ENCODE results near the gene WDR6. TPM values are rescaled to one million over a fixed set of nuclear protein-coding genes. Genes with fewer than 3 reads are reported as not detected.

The WDR6 gene
- total RNA-seq, 1 experiment from 2014 or later = 174 TPM

DNA sequence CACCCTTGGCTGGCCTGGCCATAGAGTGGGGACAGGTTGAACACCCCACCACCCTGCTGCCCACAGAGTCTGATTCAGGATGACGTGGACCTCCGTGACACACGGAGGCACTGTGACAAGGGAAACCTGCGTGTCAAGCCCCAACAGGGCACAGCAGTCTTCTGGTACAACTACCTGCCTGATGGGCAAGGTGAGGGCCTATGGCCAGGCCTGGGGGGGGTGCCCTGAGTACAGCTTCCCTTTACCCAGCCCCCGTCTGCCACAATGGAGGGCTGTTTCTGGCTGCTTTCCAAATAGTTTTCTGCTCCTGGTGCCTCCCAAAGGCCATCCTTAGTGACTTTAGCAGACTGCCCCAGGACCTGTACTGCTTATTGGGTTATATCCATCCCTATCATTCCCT lies 1.2 kb upstream of the WDR6 start:
- ATAC-seq = no peak
- no peaks in the 10 kb centered on the region for H3K9me3 ChIP-seq (ENCODE audit: control insufficient read depth in 1 of 2, insufficient read depth in 1 of 2, low read depth in 1 of 2, low read length in 2 of 2)
- H2AFZ ChIP-seq (ENCODE audit: low read depth, low read length, poor library complexity, severe bottlenecking) = no peak overlapping the region
- TF ChIP-seq, protein P1, sequence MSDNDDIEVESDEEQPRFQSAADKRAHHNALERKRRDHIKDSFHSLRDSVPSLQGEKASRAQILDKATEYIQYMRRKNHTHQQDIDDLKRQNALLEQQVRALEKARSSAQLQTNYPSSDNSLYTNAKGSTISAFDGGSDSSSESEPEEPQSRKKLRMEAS (IDR thresholded peaks at IDR 0.05) = no peak
- TF ChIP-seq EGR1 (IDR thresholded peaks at IDR 0.05; ENCODE audit: low read depth) (no peak), TCF7L2 (IDR thresholded peaks at IDR 0.05; ENCODE audit: borderline replicate concordance, extremely low read depth, insufficient read depth, insufficient read length) (no peak), EZH2 (IDR thresholded peaks at IDR 0.05) (no peak), CEBPB (IDR thresholded peaks at IDR 0.05; ENCODE audit: low read depth) (no peak)
- TF ChIP-seq, protein P2, sequence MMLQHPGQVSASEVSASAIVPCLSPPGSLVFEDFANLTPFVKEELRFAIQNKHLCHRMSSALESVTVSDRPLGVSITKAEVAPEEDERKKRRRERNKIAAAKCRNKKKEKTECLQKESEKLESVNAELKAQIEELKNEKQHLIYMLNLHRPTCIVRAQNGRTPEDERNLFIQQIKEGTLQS (IDR thresholded peaks at IDR 0.05) = no peak
- peaks cover 36% of the 10 kb centered on the region for H3K79me2 ChIP-seq (ENCODE audit: insufficient read depth, low read length)
- no peaks in the 10 kb centered on the region for H3K9me2 ChIP-seq (ENCODE audit: insufficient read depth)
- H3K27me3 ChIP-seq (ENCODE audit: insufficient read depth, low read length) = no peaks in the 10 kb centered on the region
- peak overlapping the region; percentile 72 to 86 for H3K4me3 ChIP-seq (replicated peaks in 1 of 2; ENCODE audit: low read depth in 1 of 2, low read length in 2 of 2)
- H4K20me1 ChIP-seq (ENCODE audit: insufficient read depth) = no peaks in the 10 kb centered on the region
- intact Hi-C loops (cut with micrococcal nuclease) = no loop called here
- H3K27ac ChIP-seq (ENCODE audit: low read depth, low read length) = peak overlapping the region; percentile 99
- no TSS peak for BruUV-seq (replicated peaks)
- peak overlapping the region; percentile 91 for H3K4me2 ChIP-seq (ENCODE audit: low read length)
- H3K4me1 ChIP-seq (ENCODE audit: control insufficient read depth in 1 of 2, insufficient read depth in 2 of 2, low read length in 2 of 2) = peaks cover 3 to 26% of the 10 kb centered on the region in 2 experiments; a peak in 3 of 4 replicates
- DNase-seq (ENCODE audit: low read depth, low spot score) = no peak
- peaks cover 0 to 3% of the 10 kb centered on the region in 2 experiments; a peak in 1 of 4 replicates for H3K36me3 ChIP-seq (ENCODE audit: control insufficient read depth in 1 of 2, insufficient read depth in 2 of 2, low read length in 2 of 2)
- H3K9ac ChIP-seq (ENCODE audit: low read length) = peak overlapping the region; percentile 99; the same call in 1 of the 2 replicates
- RAD21 ChIA-PET (ENCODE audit: low non-redundant PET in 1 of 2, low total read pairs in 2 of 2, uncharacterized antibody in 2 of 2, unreplicated experiment in 2 of 2) = interaction anchor here in 1 of 2 experiments (1.9 kb wide), 1 partner anchor 18 kb away, joined by 7 read pairs; no protein-coding TSS in a partner anchor
- POLR2A ChIA-PET = interaction anchor here (2.2 to 2.6 kb wide), 2 partner anchors 15 kb away, joined by 26 to 52 read pairs; partner anchors contain the start of genes NDUFAF3 and P4HTM
- CTCF ChIA-PET = no interaction called here

DNA sequence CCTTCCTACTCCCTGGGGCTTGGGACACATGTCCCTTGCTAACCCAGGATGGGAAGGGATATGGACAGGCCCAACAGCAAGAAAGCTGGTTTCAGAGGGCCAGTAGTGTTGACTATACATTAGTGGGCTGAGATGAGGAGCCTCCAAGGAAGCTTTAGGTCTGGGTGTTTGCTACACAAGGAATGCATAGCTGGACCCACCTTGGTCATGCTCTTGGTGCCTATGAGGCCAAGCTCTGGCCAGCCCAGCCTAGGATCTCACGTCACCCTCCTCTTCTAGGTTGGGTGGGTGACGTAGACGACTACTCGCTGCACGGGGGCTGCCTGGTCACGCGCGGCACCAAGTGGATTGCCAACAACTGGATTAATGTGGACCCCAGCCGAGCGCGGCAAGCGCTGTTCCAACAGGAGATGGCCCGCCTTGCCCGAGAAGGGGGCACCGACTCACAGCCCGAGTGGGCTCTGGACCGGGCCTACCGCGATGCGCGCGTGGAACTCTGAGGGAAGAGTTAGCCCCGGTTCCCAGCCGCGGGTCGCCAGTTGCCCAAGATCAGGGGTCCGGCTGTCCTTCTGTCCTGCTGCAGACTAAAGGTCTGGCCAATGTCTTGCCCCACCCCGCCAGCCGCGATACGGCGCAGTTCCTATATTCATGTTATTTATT lies 653 bp upstream of the WDR6 start:
- H3K4me1 ChIP-seq (ENCODE audit: control insufficient read depth in 1 of 2, insufficient read depth in 2 of 2, low read length in 2 of 2) = peaks cover 3 to 26% of the 10 kb centered on the region in 2 experiments; a peak in 3 of 4 replicates
- peaks cover 41% of the 10 kb centered on the region for H3K79me2 ChIP-seq (ENCODE audit: insufficient read depth, low read length)
- H3K9me3 ChIP-seq (ENCODE audit: control insufficient read depth in 1 of 2, insufficient read depth in 1 of 2, low read depth in 1 of 2, low read length in 2 of 2) = no peaks in the 10 kb centered on the region
- H2AFZ ChIP-seq (ENCODE audit: low read depth, low read length, poor library complexity, severe bottlenecking) = no peak overlapping the region
- BruUV-seq (replicated peaks) = TSS peak; percentile 95
- ChIA-PET POLR2A (interaction anchor here (0.8 to 2.6 kb wide), 11 partner anchors 10 to 411 kb away, joined by 3 to 52 read pairs (median 13); partner anchors contain the start of genes DALRD3, IMPDH2, KLHDC8B and NDUFAF3), CTCF (interaction anchor here (0.8 to 3.2 kb wide), 9 partner anchors 11 to 287 kb away, joined by 3 to 42 read pairs (median 5); partner anchors contain the start of genes DALRD3, IMPDH2, NDUFAF3 and P4HTM), RAD21 (ENCODE audit: low non-redundant PET in 1 of 2, low total read pairs in 2 of 2, uncharacterized antibody in 2 of 2, unreplicated experiment in 2 of 2) (interaction anchor here (0.6 to 1.9 kb wide), 4 partner anchors 11 to 443 kb away, joined by 3 to 8 read pairs (median 6); partner anchors contain the start of gene QRICH1 (in 1 of the 2))
- intact Hi-C loops (cut with micrococcal nuclease) = loop anchor here (1.0 kb wide), 1 partner anchor 12 kb away; the partner anchor contains the start of gene DALRD3
- peak overlapping the region; percentile 72 to 86 for H3K4me3 ChIP-seq (replicated peaks in 1 of 2; ENCODE audit: low read depth in 1 of 2, low read length in 2 of 2)
- H3K9ac ChIP-seq (ENCODE audit: low read length) = peak overlapping the region; percentile 99
- H3K27ac ChIP-seq (ENCODE audit: low read depth, low read length) = peak overlapping the region; percentile 99
- no peak for ATAC-seq
- no peak for DNase-seq (ENCODE audit: low read depth, low spot score)
- peak overlapping the region; percentile 91 for H3K4me2 ChIP-seq (ENCODE audit: low read length)
- no peaks in the 10 kb centered on the region for H4K20me1 ChIP-seq (ENCODE audit: insufficient read depth)
- H3K9me2 ChIP-seq (ENCODE audit: insufficient read depth) = no peaks in the 10 kb centered on the region
- H3K36me3 ChIP-seq (ENCODE audit: control insufficient read depth in 1 of 2, insufficient read depth in 2 of 2, low read length in 2 of 2) = peaks cover 2 to 5% of the 10 kb centered on the region in 2 experiments; a peak in 3 of 4 replicates
- no peaks in the 10 kb centered on the region for H3K27me3 ChIP-seq (ENCODE audit: insufficient read depth, low read length)
- TF ChIP-seq RAD21 (IDR thresholded peaks at IDR 0.05; ENCODE audit: low read depth) = no peak
- no peak for TF ChIP-seq ZBTB33 (IDR thresholded peaks at IDR 0.05; ENCODE audit: extremely low read depth, insufficient replicate concordance, low read length)
- TF ChIP-seq, protein P3, sequence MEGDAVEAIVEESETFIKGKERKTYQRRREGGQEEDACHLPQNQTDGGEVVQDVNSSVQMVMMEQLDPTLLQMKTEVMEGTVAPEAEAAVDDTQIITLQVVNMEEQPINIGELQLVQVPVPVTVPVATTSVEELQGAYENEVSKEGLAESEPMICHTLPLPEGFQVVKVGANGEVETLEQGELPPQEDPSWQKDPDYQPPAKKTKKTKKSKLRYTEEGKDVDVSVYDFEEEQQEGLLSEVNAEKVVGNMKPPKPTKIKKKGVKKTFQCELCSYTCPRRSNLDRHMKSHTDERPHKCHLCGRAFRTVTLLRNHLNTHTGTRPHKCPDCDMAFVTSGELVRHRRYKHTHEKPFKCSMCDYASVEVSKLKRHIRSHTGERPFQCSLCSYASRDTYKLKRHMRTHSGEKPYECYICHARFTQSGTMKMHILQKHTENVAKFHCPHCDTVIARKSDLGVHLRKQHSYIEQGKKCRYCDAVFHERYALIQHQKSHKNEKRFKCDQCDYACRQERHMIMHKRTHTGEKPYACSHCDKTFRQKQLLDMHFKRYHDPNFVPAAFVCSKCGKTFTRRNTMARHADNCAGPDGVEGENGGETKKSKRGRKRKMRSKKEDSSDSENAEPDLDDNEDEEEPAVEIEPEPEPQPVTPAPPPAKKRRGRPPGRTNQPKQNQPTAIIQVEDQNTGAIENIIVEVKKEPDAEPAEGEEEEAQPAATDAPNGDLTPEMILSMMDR (IDR thresholded peaks at IDR 0.05 in 2 of 3, conservative IDR thresholded peaks at IDR 0.05 in 1 of 3; ENCODE audit: borderline replicate concordance in 1 of 3, insufficient read depth in 1 of 3, low read depth in 2 of 3, low read length in 2 of 3) = no peak
- no peak for TF ChIP-seq JUND (IDR thresholded peaks at IDR 0.05)
- TF ChIP-seq SRF (IDR thresholded peaks at IDR 0.05; ENCODE audit: low read depth) = no peak
- TF ChIP-seq EZH2 (IDR thresholded peaks at IDR 0.05) = no peak
- TF ChIP-seq ZFX (IDR thresholded peaks at IDR 0.05) = no peak
- TF ChIP-seq SP1 (IDR thresholded peaks at IDR 0.05; ENCODE audit: low read depth) = no peak
- TF ChIP-seq FOSL1 (IDR thresholded peaks at IDR 0.05; ENCODE audit: low read depth) = no peak
- no peak for TF ChIP-seq POLR2AphosphoS5 (IDR thresholded peaks at IDR 0.05; ENCODE audit: low read depth, low read length)
- TF ChIP-seq CEBPB (IDR thresholded peaks at IDR 0.05; ENCODE audit: low read depth) = no peak
